ENCODE data around the gene MREG. TPM values are rescaled to one million over a fixed set of nuclear protein-coding genes. Genes with fewer than 3 reads are reported as not detected.

MREG gene
- total RNA-seq, 1 donor from 2014 or later, result 19.1 TPM

- H3K79me2 ChIP-seq (ENCODE audit: low read depth), result peaks cover 8% of the 10 kb centered on the region
- no peak overlapping the region for H2AFZ ChIP-seq (replicated peaks)
- no peak overlapping the region for H3K9ac ChIP-seq
- no peaks in the 10 kb centered on the region for H3K36me3 Mint-ChIP-seq
- H3K9me3 Mint-ChIP-seq, result no peaks in the 10 kb centered on the region
- H4K20me1 ChIP-seq (ENCODE audit: low read depth), result no peaks in the 10 kb centered on the region
- H3K27me3 Mint-ChIP-seq (ENCODE audit: insufficient read depth, low read depth), result no peaks in the 10 kb centered on the region
- H3F3A ChIP-seq (ENCODE audit: low read depth), result no peaks in the 10 kb centered on the region
- H3K4me1 ChIP-seq, result peaks cover 5% of the 10 kb centered on the region
- DNase-seq (ENCODE audit: low spot score), result no peak
- peaks cover 10% of the 10 kb centered on the region for H3K4me1 Mint-ChIP-seq
- H3K27ac Mint-ChIP-seq, result no peak overlapping the region
- H3K4me3 ChIP-seq, result no peak overlapping the region
- H3K9me3 ChIP-seq (ENCODE audit: low read depth), result no peaks in the 10 kb centered on the region
- no peaks in the 10 kb centered on the region for H3K36me3 ChIP-seq
- H3K4me2 ChIP-seq, result no peak overlapping the region
- no peak overlapping the region for H3K4me3 Mint-ChIP-seq
- TF ChIP-seq CTCF (IDR thresholded peaks at IDR 0.05) (no peak), EZH2 (IDR thresholded peaks at IDR 0.05) (no peak), EZH2phosphoT487 (IDR thresholded peaks at IDR 0.05) (no peak)
- H3K27ac ChIP-seq, result no peak overlapping the region
- H3K27me3 ChIP-seq, result no peaks in the 10 kb centered on the region
Measured at GRCh38 chr2:216017365-216017764, 4.0 kb upstream of the MREG start.

GRCh38 chr2:216016581-216016980, 3.2 kb upstream of the MREG start:
- Histone ChIP-seq H2AFZ (replicated peaks) (no peak overlapping the region), H3K36me3 (no peaks in the 10 kb centered on the region), H4K20me1 (ENCODE audit: low read depth) (no peaks in the 10 kb centered on the region), H3K9ac (no peak overlapping the region), H3K4me1 (peaks cover 12% of the 10 kb centered on the region), H3K4me3 (no peak overlapping the region), H3F3A (ENCODE audit: low read depth) (no peaks in the 10 kb centered on the region), H3K27ac (no peak overlapping the region), H3K79me2 (ENCODE audit: low read depth) (peaks cover 15% of the 10 kb centered on the region), H3K9me3 (ENCODE audit: low read depth) (no peaks in the 10 kb centered on the region), H3K27me3 (no peaks in the 10 kb centered on the region), H3K4me2 (no peak overlapping the region)
- no peak overlapping the region for H3K4me3 Mint-ChIP-seq
- no peaks in the 10 kb centered on the region for H3K36me3 Mint-ChIP-seq
- no peak overlapping the region for H3K27ac Mint-ChIP-seq
- DNase-seq (ENCODE audit: low spot score), result no peak
- no peaks in the 10 kb centered on the region for H3K27me3 Mint-ChIP-seq (ENCODE audit: insufficient read depth, low read depth)
- no peaks in the 10 kb centered on the region for H3K9me3 Mint-ChIP-seq
- TF ChIP-seq CTCF (IDR thresholded peaks at IDR 0.05) (no peak), EZH2 (IDR thresholded peaks at IDR 0.05) (no peak), EZH2phosphoT487 (IDR thresholded peaks at IDR 0.05) (no peak)
- peaks cover 15% of the 10 kb centered on the region for H3K4me1 Mint-ChIP-seq

- peaks cover 15% of the 10 kb centered on the region for H3K4me1 Mint-ChIP-seq
- no peak overlapping the region for H3K4me3 ChIP-seq
- H3K27me3 Mint-ChIP-seq (ENCODE audit: insufficient read depth, low read depth), result no peaks in the 10 kb centered on the region
- H3K27ac Mint-ChIP-seq, result no peak overlapping the region
- no peak overlapping the region for H3K9ac ChIP-seq
- TF ChIP-seq EZH2phosphoT487 (IDR thresholded peaks at IDR 0.05), result no peak
- TF ChIP-seq EZH2 (IDR thresholded peaks at IDR 0.05), result no peak
- no peak for TF ChIP-seq CTCF (IDR thresholded peaks at IDR 0.05)
- no peaks in the 10 kb centered on the region for H3F3A ChIP-seq (ENCODE audit: low read depth)
- no peaks in the 10 kb centered on the region for H4K20me1 ChIP-seq (ENCODE audit: low read depth)
- H3K9me3 Mint-ChIP-seq, result no peaks in the 10 kb centered on the region
- no peaks in the 10 kb centered on the region for H3K27me3 ChIP-seq
- no peak overlapping the region for H3K4me3 Mint-ChIP-seq
- no peaks in the 10 kb centered on the region for H3K36me3 Mint-ChIP-seq
- no peak overlapping the region for H3K4me2 ChIP-seq
- no peak for DNase-seq (ENCODE audit: low spot score)
- no peaks in the 10 kb centered on the region for H3K36me3 ChIP-seq
- no peak overlapping the region for H3K27ac ChIP-seq
- peaks cover 13% of the 10 kb centered on the region for H3K4me1 ChIP-seq
- peaks cover 22% of the 10 kb centered on the region for H3K79me2 ChIP-seq (ENCODE audit: low read depth)
- no peak overlapping the region for H2AFZ ChIP-seq (replicated peaks)
- no peaks in the 10 kb centered on the region for H3K9me3 ChIP-seq (ENCODE audit: low read depth)
Measured at GRCh38 chr2:216015722-216016464, 2.5 kb upstream of the MREG start.

All from neural progenitor cell (in vitro differentiated cells).